ENCODE data around the gene EFL1. TPM values are rescaled to one million over a fixed set of nuclear protein-coding genes. Genes with fewer than 3 reads are reported as not detected.

The EFL1 gene
- total RNA-seq, 4 donors from 2014 or later: 18.3 to 25.3 (median 22.2) TPM

DNA sequence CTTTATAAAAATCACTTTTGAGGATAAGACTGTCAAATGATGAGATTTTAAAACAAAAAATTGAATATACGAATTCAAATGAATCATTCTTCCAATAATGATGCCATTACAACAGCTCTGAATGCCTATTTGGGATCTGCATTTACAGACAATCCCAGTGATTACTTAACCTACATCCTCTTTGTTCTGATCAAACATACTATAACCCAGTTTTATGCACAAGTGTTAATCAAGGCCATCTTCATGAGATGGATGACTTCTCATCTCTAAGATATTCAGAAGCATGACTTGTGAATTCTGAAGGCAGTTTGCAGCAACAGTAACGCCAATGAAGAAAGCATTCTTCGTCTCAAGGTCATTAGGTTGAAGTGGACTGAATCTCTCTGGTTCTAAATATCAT is 126.4 kb downstream of the EFL1 start:
- H3K27me3 ChIP-seq: no peaks in the 10 kb centered on the region
- no peak overlapping the region for H3K27ac ChIP-seq
- no peak overlapping the region for H3K4me3 ChIP-seq
- no peaks in the 10 kb centered on the region for H3K9me3 ChIP-seq
- DNase-seq (ENCODE audit: low spot score in 2 of 2): no peak
- no peak for TF ChIP-seq POLR2A (IDR thresholded peaks at IDR 0.05)
- TF ChIP-seq, protein P1, sequence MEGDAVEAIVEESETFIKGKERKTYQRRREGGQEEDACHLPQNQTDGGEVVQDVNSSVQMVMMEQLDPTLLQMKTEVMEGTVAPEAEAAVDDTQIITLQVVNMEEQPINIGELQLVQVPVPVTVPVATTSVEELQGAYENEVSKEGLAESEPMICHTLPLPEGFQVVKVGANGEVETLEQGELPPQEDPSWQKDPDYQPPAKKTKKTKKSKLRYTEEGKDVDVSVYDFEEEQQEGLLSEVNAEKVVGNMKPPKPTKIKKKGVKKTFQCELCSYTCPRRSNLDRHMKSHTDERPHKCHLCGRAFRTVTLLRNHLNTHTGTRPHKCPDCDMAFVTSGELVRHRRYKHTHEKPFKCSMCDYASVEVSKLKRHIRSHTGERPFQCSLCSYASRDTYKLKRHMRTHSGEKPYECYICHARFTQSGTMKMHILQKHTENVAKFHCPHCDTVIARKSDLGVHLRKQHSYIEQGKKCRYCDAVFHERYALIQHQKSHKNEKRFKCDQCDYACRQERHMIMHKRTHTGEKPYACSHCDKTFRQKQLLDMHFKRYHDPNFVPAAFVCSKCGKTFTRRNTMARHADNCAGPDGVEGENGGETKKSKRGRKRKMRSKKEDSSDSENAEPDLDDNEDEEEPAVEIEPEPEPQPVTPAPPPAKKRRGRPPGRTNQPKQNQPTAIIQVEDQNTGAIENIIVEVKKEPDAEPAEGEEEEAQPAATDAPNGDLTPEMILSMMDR (IDR thresholded peaks at IDR 0.05): no peak
- no peak for TF ChIP-seq EP300 (IDR thresholded peaks at IDR 0.05)
- TF ChIP-seq POLR2AphosphoS5 (IDR thresholded peaks at IDR 0.05): no peak
- H3K36me3 ChIP-seq: peaks cover 20% of the 10 kb centered on the region
- WGBS: 99% methylated on average over 3 of the region's 3 CpGs
- peaks cover 7% of the 10 kb centered on the region for H3K4me1 ChIP-seq

GRCh38 chr15:82135638-82136037 is 126.9 kb downstream of the EFL1 start:
- DNase-seq (ENCODE audit: low spot score in 2 of 2): no peak
- Histone ChIP-seq H3K4me1 (peaks cover 7% of the 10 kb centered on the region), H3K36me3 (peaks cover 20% of the 10 kb centered on the region), H3K9me3 (no peaks in the 10 kb centered on the region), H3K4me3 (no peak overlapping the region), H3K27ac (no peak overlapping the region), H3K27me3 (no peaks in the 10 kb centered on the region)
- TF ChIP-seq POLR2AphosphoS5 (IDR thresholded peaks at IDR 0.05): no peak
- TF ChIP-seq EP300 (IDR thresholded peaks at IDR 0.05): no peak
- TF ChIP-seq, protein P1 (IDR thresholded peaks at IDR 0.05): no peak
- no peak for TF ChIP-seq POLR2A (IDR thresholded peaks at IDR 0.05)
- 90% methylated on average over 3 of the region's 3 CpGs for WGBS

GRCh38 chr15:82134461-82134860 is 128.1 kb downstream of the EFL1 start:
- DNase-seq (ENCODE audit: low spot score in 2 of 2): no peak
- H3K9me3 ChIP-seq: no peaks in the 10 kb centered on the region
- no peak overlapping the region for H3K4me3 ChIP-seq
- H3K27ac ChIP-seq: no peak overlapping the region
- TF ChIP-seq POLR2A (IDR thresholded peaks at IDR 0.05) (no peak), POLR2AphosphoS5 (IDR thresholded peaks at IDR 0.05) (no peak), EP300 (IDR thresholded peaks at IDR 0.05) (no peak)
- TF ChIP-seq, protein P1 (IDR thresholded peaks at IDR 0.05): no peak
- no peaks in the 10 kb centered on the region for H3K4me1 ChIP-seq
- peaks cover 27% of the 10 kb centered on the region for H3K36me3 ChIP-seq
- no peaks in the 10 kb centered on the region for H3K27me3 ChIP-seq
- WGBS: 91% methylated on average over 3 of the region's 3 CpGs

GRCh38 chr15:82133251-82133650 is 129.3 kb downstream of the EFL1 start:
- H3K36me3 ChIP-seq: peaks cover 30% of the 10 kb centered on the region
- H3K27ac ChIP-seq: no peak overlapping the region
- no peaks in the 10 kb centered on the region for H3K9me3 ChIP-seq
- WGBS: 96% methylated on average over 1 of the region's 1 CpG
- no peak overlapping the region for H3K4me3 ChIP-seq
- H3K4me1 ChIP-seq: no peaks in the 10 kb centered on the region
- TF ChIP-seq EP300 (IDR thresholded peaks at IDR 0.05) (no peak), POLR2AphosphoS5 (IDR thresholded peaks at IDR 0.05) (no peak), POLR2A (IDR thresholded peaks at IDR 0.05) (no peak)
- TF ChIP-seq, protein P1 (IDR thresholded peaks at IDR 0.05): no peak
- no peaks in the 10 kb centered on the region for H3K27me3 ChIP-seq
- DNase-seq (ENCODE audit: low spot score in 2 of 2): no peak

GRCh38 chr15:82132742-82133141 is 129.8 kb downstream of the EFL1 start:
- H3K9me3 ChIP-seq: no peaks in the 10 kb centered on the region
- WGBS: 90% methylated on average over 2 of the region's 2 CpGs
- DNase-seq (ENCODE audit: low spot score in 2 of 2): no peak
- H3K4me3 ChIP-seq: no peak overlapping the region
- H3K27ac ChIP-seq: no peak overlapping the region
- H3K36me3 ChIP-seq: peaks cover 31% of the 10 kb centered on the region
- H3K4me1 ChIP-seq: no peaks in the 10 kb centered on the region
- H3K27me3 ChIP-seq: no peaks in the 10 kb centered on the region
- TF ChIP-seq POLR2A (IDR thresholded peaks at IDR 0.05): no peak
- no peak for TF ChIP-seq EP300 (IDR thresholded peaks at IDR 0.05)
- TF ChIP-seq POLR2AphosphoS5 (IDR thresholded peaks at IDR 0.05): no peak
- TF ChIP-seq, protein P1 (IDR thresholded peaks at IDR 0.05): no peak

All from suprapubic skin (tissue), 4 donors.